HCT116 (cell line): ENCODE measurements around the gene GNAO1. TPM values are rescaled to one million over a fixed set of nuclear protein-coding genes. Genes with fewer than 3 reads are reported as not detected.

Experiments
- ATAC-seq: fragments of 200-7000 bp; cut with Tn5 transposase; 2 replicates; pipeline ENCODE4 v1.9.1; 2020; ENCODE audit warnings: mild to moderate bottlenecking, moderate library complexity
- BruUV-seq: library from RNA; stranded (reverse); fragments of 400-500 nt; replicated peaks from 2 replicates; lab custom pipeline; 2021; lab: Mats Ljungman, UMichigan
- CTCF ChIA-PET: fragments of 300-600 bp; sonication (Branson Sonifier 250); formaldehyde crosslinking; loops from one replicate; lab custom pipeline; 2021; ENCODE audit warnings: antibody characterized with exemption; lab: Charles Lee
- POLR2A ChIA-PET: fragments of 300-600, 350-600 bp; sonication (Branson Sonifier 250); formaldehyde crosslinking; loops from one replicate; lab custom pipeline; 2021; ENCODE audit warnings: antibody characterized with exemption; lab: Charles Lee
- RAD21 ChIA-PET, 2 experiments: fragments of 300-600 bp; sonication (Branson Sonifier 250); formaldehyde crosslinking; loops; one replicate each; lab custom pipeline; 2023; ENCODE audit warnings: low total read pairs in 2 of 2; ENCODE audit not compliant: uncharacterized antibody in 2 of 2, unreplicated experiment in 2 of 2, low non-redundant PET in 1 of 2; lab: Charles Lee
- DNase-seq: peaks from one replicate; pipeline ENCODE4 v3.0.0-alpha.2; 2010; ENCODE audit warnings: low read depth, low spot score
- H2AFZ ChIP-seq: fragments of 200-600 bp; shearing (Covaris generic), sonication (generic); 2 replicates; pipeline ENCODE4 v1.6.1; 2017; ENCODE audit warnings: low read depth, mixed run types, mixed read lengths, antibody characterized with exemption, low read length; ENCODE audit not compliant: poor library complexity, severe bottlenecking
- H3K27ac ChIP-seq: 2 replicates; pipeline ENCODE4 v1.5.1; 2012; ENCODE audit warnings: low read depth, low read length
- H3K27me3 ChIP-seq: fragments of 200-600 bp; sonication (generic); 2 replicates; pipeline ENCODE4 v1.6.1; 2016; ENCODE audit warnings: mixed run types, low read length, mixed read lengths; ENCODE audit not compliant: insufficient read depth
- H3K36me3 ChIP-seq, 2 experiments: fragments of 200-500 bp in 1 of 2; fragments of 200-600 bp in 1 of 2; sonication (Bioruptor generic) in 1 of 2; sonication (generic) in 1 of 2; 2 replicates each; pipeline versions ENCODE4 v1.5.1 to v1.6.1; 2014 to 2016; ENCODE audit warnings: low read length in 2 of 2, inconsistent platforms in 1 of 2, mixed read lengths in 1 of 2, mixed run types in 1 of 2; ENCODE audit not compliant: insufficient read depth in 2 of 2, control insufficient read depth in 1 of 2
- H3K4me1 ChIP-seq, 2 experiments: fragments of 200-600 bp in 1 of 2; sonication (generic) in 1 of 2; 2 replicates each; pipeline versions ENCODE4 v1.5.1 to v1.6.1; 2012 to 2017; ENCODE audit warnings: low read length in 2 of 2, inconsistent platforms in 1 of 2, mild to moderate bottlenecking in 1 of 2, mixed read lengths in 1 of 2, mixed run types in 1 of 2, moderate library complexity in 1 of 2; ENCODE audit not compliant: insufficient read depth in 2 of 2, control insufficient read depth in 1 of 2
- H3K4me2 ChIP-seq: fragments of 200-600 bp; sonication (generic); 2 replicates; pipeline ENCODE4 v1.6.1; 2017; ENCODE audit warnings: mixed run types, low read length, mixed read lengths
- H3K4me3 ChIP-seq, 2 experiments: fragments of 200-600 bp in 1 of 2; sonication (generic) in 1 of 2; replicated peaks in 1 of 2; 2 replicates each; pipeline ENCODE4 v1.5.1; 2011 to 2016; ENCODE audit warnings: low read length in 2 of 2, control low read depth in 1 of 2, low read depth in 1 of 2, mild to moderate bottlenecking in 1 of 2, mixed read lengths in 1 of 2, mixed run types in 1 of 2
- H3K79me2 ChIP-seq: fragments of 200-600 bp; sonication (generic); 2 replicates; pipeline ENCODE4 v1.6.1; 2017; ENCODE audit warnings: mild to moderate bottlenecking, mixed run types, low read length, moderate library complexity, mixed read lengths; ENCODE audit not compliant: insufficient read depth
- H3K9ac ChIP-seq: fragments of 200-600 bp; sonication (generic); 2 replicates; pipeline ENCODE4 v1.6.1; 2016; ENCODE audit warnings: low read length, mixed read lengths
- H3K9me2 ChIP-seq: fragments of 200-600 bp; sonication (generic), shearing (Covaris generic); 2 replicates; pipeline ENCODE4 v1.6.1; 2017; ENCODE audit warnings: mixed run types, mild to moderate bottlenecking, moderate library complexity; ENCODE audit not compliant: insufficient read depth
- H3K9me3 ChIP-seq, 2 experiments: fragments of 200-500 bp in 1 of 2; fragments of 200-600 bp in 1 of 2; sonication (Bioruptor generic) in 1 of 2; sonication (generic) in 1 of 2; 2 replicates each; pipeline ENCODE4 v1.6.1; 2014 to 2017; ENCODE audit warnings: low read length in 2 of 2, mixed read lengths in 2 of 2, inconsistent platforms in 1 of 2, low read depth in 1 of 2, mild to moderate bottlenecking in 1 of 2, mixed run types in 1 of 2, moderate library complexity in 1 of 2; ENCODE audit not compliant: control insufficient read depth in 1 of 2, insufficient read depth in 1 of 2
- H4K20me1 ChIP-seq: fragments of 200-600 bp; sonication (generic), shearing (Covaris generic); 2 replicates; pipeline ENCODE4 v1.6.1; 2017; ENCODE audit warnings: mixed run types, mild to moderate bottlenecking, moderate library complexity; ENCODE audit not compliant: insufficient read depth
- CEBPB ChIP-seq: IDR thresholded peaks from 2 replicates; pipeline ENCODE4 v1.6.1; 2012; ENCODE audit warnings: low read depth
- MAX ChIP-seq: IDR thresholded peaks from 2 replicates; pipeline ENCODE4 v1.6.1; 2012
- POLR2A ChIP-seq: IDR thresholded peaks from 2 replicates; pipeline ENCODE4 v1.7.0; 2011; ENCODE audit warnings: borderline replicate concordance; ENCODE audit not compliant: insufficient read depth, insufficient read length; ENCODE audit errors: extremely low read depth
- POLR2AphosphoS5 ChIP-seq: IDR thresholded peaks from 2 replicates; pipeline ENCODE4 v1.6.1; 2011; ENCODE audit warnings: mild to moderate bottlenecking, low read depth, low read length, moderate library complexity
- REST ChIP-seq: IDR thresholded peaks from 2 replicates; pipeline ENCODE4 v1.6.1; 2012; ENCODE audit warnings: low read depth
- ZNF274 ChIP-seq: fragments of 200-500 bp; sonication (Bioruptor generic); IDR thresholded peaks from 2 replicates; pipeline ENCODE4 v1.6.1; 2014; ENCODE audit warnings: mild to moderate bottlenecking, low read depth, low read length, inconsistent platforms
- intact Hi-C: fragments of 100-400 bp; cut with micrococcal nuclease; formaldehyde crosslinking; loops from 2 replicates; pipeline ENCODE4 v1.10.0; 2022
- total RNA-seq: library from RNA; stranded (reverse); gene quantifications from one replicate; pipeline ENCODE4 v1.2.1, GENCODE V29; 2021; ENCODE audit not compliant: unreplicated experiment

Gene GNAO1
- total RNA-seq, 1 experiment from 2014 or later = 0.12 TPM

- ChIA-PET RAD21 (no interaction called here), POLR2A (no interaction called here), CTCF (interaction anchor here (1.0 to 1.5 kb wide), 3 partner anchors 10 to 29 kb away, joined by 3 to 6 read pairs (median 5); no protein-coding TSS in a partner anchor)
- H3K9ac ChIP-seq = no peak overlapping the region
- H3K4me1 ChIP-seq = peaks cover 7 to 31% of the 10 kb centered on the region in 2 experiments; a peak in 3 of 4 replicates
- intact Hi-C loops = loop anchor here (10.0 kb wide), 1 partner anchor 864 kb away; no protein-coding TSS in a partner anchor
- no peaks in the 10 kb centered on the region for H3K9me2 ChIP-seq
- TF ChIP-seq POLR2AphosphoS5 = no peak
- TF ChIP-seq POLR2A = no peak
- TF ChIP-seq CEBPB = no peak
- TF ChIP-seq ZNF274 = no peak
- TF ChIP-seq MAX = no peak
- TF ChIP-seq REST = no peak
- ATAC-seq (no peak), DNase-seq (no peak)
- H4K20me1 ChIP-seq = no peaks in the 10 kb centered on the region
- H3K9me3 ChIP-seq = no peaks in the 10 kb centered on the region
- H3K36me3 ChIP-seq = no peaks in the 10 kb centered on the region
- H2AFZ ChIP-seq = no peak overlapping the region
- H3K4me2 ChIP-seq = no peak overlapping the region
- H3K79me2 ChIP-seq = no peaks in the 10 kb centered on the region
- H3K4me3 ChIP-seq = no peak overlapping the region
- no peaks in the 10 kb centered on the region for H3K27me3 ChIP-seq
- H3K27ac ChIP-seq = no peak overlapping the region
- no TSS peak for BruUV-seq
Observed at GRCh38 chr16:56328276-56329022, 137.2 kb downstream of the GNAO1 start.
